ENCODE results near the gene LOXL1.
A peak's percentile ranks its signal among the peaks of the same experiment; 100 is the strongest.
"Not testable (repeated sequence)": the region's sequence is repeated elsewhere in the genome, so short reads cannot be mapped to it uniquely, and the experiment has no call there.

The LOXL1 gene

GRCh38 chr15:73955861-73956742 lies 29.8 kb downstream of the LOXL1 start:
- DNase-seq = no peak

GRCh38 chr15:73956743-73957135 lies 30.5 kb downstream of the LOXL1 start:
- no peak for DNase-seq

GRCh38 chr15:73957276-73957675 lies 31.0 kb downstream of the LOXL1 start:
- no peak for DNase-seq

DNA sequence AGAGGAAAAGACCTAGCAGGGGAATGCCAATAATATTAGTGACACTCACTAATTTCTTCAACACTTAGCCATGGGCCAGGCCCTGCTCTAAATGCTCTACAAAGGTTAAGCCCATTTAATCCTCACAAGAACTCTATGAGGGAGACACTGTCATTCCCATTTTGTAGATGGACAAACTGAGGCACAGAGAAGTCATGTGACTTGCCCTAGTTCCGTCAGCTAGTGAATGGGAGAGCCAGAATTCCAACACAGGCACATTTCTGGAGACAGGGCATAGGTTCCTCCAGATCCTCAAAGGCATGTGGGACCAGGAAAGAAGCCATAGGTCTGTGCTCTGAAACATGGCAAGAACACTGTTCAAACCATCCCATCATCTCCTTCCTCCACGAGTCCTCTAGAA lies 31.5 kb downstream of the LOXL1 start:
- DNase-seq = no peak

DNA sequence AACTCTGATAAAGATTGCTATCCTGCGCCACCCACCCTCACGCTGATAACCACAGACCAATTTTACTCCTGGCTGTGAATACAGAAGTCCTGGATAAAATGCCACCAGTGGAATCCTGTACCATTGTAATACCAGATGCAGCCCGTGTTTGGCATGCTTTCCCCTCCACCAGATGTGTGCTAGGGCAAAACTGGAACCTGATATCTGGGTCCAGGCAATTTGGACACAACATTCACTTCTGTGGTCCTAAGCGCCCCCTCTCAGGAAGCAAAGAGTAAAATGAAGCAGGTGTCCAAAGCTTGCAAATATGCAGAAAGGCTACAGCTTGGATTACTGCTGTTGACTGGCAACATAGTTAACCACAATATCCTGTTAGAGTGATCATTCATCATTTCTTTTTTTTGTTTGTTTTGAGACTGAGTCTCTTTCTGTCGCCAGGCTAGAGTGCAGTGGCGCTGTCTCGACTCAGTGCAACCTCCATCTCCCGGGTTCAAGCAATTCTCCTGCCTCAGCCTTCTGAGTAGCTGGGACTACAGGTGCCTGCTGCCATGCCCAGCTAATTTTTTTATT lies 32.8 kb downstream of the LOXL1 start:
- DNase-seq = peak; percentile 48

DNA sequence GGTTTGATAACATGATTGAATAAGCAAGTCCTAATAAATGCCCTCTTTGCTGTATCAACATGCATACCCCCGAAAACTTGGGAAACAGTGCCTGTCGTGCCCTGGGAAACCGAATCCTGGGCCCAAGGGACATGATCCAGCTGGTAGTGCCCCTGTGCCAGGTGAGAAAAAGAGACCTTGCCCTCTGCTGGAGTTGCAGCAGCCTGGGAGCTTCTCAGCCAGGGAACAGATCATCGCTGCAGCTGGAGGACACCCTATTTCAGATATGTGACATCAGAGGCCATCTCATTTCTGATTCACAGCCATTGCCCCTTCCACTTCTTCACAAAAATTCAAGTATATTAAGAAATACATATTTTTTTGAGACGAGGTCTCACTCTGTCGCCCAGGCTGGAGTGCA lies 33.5 kb downstream of the LOXL1 start:
- no peak for DNase-seq

DNA sequence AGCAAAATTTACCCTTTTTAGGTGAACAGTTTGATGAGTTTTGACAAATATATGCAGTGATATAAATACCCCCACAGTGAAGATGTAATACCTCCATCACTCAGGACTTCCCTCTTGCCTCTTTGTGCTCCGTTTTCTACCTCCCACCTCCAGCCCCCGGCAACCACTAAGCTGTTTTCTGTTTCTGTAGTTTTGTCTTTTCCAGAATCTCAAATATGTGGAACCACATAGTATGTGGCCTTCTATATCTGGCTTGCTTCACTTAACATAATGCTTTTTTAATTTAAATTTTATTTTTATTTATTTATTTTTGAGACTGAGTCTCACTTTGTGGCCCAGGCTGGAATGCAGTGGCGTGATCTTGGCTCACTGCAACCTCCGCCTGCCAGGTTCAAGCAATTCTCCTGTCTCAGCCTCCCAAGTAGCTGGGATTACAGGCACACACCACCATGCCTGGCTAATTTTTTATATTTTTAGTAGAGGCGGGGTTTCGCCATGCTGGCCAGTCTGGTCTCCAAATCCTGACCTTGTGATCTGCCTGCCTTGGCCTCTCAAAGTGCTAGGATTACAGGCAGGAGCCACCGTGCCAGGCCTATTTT lies 34.3 kb downstream of the LOXL1 start:
- DNase-seq = not testable (repeated sequence)

DNA sequence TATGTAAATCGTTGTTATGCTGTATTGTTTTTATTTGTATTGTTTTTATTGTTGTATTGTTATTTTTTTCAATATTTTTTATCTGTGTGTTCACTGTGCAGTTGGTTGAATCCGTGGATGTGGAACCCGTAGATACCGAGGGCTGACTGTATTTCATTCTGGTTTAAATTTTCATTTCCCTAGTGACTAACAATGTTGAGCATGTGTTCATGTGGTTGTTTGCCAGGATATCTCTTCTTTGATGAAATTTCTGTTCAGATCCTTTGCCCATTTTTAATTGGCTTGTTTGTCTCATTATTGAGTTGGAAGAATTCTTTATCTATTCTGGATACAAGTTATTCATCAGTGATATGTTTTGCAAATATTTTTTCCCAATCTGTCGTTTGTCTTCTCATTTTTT lies 36.2 kb downstream of the LOXL1 start:
- DNase-seq = no peak

DNA sequence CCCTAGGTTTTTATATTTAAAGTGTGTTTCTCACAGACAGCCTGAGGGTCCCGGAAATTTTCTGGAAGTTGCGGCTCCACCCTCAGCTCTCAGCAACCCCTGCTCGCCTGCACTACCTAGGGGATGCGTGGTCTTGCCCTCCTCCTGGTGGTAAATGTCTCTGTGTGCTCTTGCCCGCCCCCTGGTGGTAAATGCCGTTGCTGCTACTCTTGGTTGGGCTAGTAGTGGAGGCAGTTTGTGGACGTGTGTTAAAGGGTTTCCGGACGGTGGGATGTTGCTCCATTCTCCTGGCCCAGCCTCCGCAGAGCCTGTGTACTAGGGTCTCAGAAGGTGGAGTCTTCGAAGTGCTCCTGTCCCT lies 38.5 kb downstream of the LOXL1 start:
- peak; percentile 67 for DNase-seq

GRCh38 chr15:73965094-73965757 lies 39.0 kb downstream of the LOXL1 start:
- peak; percentile 45 for DNase-seq

DNA sequence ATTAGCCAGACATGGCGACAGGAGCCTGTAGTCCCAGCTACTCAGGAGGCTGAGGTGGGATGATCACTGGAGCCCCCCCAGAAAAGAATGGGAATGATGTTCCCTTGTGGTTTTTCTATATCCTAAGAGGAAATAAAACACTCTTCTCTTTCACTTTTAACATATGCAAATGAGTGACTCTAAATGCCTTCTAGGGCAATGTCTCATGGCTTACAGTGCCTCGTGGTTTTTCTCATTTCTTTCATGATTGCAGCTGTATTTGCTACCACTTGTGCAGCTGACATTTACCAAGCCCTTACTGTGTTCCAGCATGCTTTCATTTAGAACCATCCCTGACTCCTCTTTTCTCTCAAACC lies 39.5 kb downstream of the LOXL1 start:
- no peak for DNase-seq

DNA sequence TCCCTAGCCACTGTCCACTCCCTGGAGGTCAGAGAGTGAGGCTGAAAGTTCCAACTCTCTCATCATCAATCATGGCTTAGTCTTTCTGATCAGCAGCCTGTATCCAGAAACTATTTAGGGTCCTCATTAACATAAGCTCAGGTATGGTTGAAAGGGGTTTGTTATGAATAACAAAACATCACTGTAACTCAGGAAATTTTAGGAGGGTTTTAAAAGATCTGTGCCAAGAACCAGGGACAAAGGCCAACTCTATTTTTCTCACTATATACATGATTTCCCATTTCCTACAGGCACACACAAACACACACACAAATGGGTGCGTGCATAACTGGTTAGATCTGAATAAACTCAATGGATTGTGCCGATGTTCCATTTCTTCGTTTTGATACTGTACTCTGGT lies 42.2 kb downstream of the LOXL1 start:
- no peak for DNase-seq

- DNase-seq = no peak
Observed at GRCh38 chr15:73969151-73969759, 43.0 kb downstream of the LOXL1 start.

DNA sequence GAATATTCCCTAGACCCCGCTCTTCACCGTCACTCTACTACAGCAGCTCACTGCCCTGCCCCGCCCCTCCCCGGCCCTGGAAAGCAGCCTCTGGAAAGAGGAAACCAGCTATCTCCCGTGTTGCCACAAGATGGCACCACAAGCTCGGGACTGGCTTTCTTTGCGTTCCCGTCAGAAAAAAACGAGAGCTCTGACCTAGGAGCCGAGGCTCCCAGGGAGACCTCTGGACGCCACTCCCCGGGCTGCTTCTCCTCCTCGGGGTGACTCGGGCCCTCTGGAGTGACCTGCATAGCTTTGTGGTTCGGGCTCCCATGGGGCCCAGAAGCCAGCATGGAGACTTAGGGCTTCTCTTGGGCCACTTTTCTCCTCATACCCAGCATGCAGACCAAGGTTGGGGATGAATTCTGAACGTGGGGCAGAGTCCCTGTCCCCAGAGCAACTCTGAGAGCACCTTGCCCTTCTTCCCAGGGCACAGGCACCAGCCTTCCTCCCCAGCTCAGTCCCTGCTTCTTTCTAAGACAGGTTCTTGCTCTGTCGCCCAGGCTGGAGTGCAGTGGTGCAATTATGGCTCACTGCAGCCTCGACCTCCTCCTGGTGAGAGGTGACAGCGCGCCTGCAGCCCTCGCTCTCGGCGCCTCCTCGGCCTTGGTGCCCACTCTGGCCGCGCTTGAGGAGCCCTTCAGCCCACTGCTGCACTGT lies 46.9 kb downstream of the LOXL1 start:
- peak; percentile 86 for DNase-seq

DNA sequence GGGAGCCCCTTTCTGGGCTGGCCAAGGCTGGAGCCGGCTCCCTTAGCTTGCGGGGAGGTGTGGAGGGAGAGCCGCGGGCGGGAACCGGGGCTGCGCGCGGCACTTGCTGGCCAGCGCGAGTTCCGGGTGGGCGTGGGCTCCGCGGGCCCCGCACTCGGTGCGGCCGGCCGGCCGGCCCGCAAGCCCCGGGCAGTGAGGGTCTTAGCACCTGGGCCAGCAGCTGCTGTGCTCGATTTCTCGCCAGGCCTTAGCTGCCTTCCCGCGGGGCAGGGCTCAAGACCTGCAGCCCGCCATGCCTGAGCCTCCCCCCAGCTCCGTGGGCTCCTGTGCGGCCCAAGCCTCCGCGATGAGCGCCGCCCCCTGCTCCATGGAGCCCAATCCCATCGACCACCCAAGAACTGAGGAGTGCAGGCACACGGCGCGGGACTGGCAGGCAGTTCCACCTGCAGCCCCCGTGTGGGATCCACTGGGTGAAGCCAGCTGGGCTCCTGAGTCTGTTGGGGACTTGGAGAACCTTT lies 47.5 kb downstream of the LOXL1 start:
- not testable (repeated sequence) for DNase-seq

- DNase-seq = peak; percentile 40
Observed at GRCh38 chr15:73975440-73976125, 49.3 kb downstream of the LOXL1 start.

- no peak for DNase-seq
Observed at GRCh38 chr15:73978896-73979295, 52.6 kb downstream of the LOXL1 start.

DNA sequence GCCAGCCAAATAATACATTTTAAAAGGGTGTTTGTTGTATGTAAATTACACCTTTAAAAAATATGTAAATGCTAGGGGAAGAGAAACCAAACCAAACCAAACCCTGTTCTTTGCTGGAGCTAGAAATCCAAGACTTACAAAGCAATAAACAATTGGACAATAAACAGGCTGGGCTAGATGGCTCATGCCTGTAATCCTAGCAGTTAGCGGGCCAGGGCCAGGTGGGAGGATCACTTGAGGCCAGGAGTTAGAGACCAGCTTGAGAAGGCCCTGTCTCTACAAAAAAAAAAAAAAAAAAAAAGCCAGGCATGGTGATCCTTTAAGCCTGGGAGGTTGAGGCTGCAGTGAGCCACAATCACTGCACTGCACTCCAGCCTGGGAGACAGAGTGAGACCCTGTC lies 53.4 kb downstream of the LOXL1 start:
- DNase-seq = no peak

GRCh38 chr15:73981761-73982221 lies 55.5 kb downstream of the LOXL1 start:
- no peak for DNase-seq

DNA sequence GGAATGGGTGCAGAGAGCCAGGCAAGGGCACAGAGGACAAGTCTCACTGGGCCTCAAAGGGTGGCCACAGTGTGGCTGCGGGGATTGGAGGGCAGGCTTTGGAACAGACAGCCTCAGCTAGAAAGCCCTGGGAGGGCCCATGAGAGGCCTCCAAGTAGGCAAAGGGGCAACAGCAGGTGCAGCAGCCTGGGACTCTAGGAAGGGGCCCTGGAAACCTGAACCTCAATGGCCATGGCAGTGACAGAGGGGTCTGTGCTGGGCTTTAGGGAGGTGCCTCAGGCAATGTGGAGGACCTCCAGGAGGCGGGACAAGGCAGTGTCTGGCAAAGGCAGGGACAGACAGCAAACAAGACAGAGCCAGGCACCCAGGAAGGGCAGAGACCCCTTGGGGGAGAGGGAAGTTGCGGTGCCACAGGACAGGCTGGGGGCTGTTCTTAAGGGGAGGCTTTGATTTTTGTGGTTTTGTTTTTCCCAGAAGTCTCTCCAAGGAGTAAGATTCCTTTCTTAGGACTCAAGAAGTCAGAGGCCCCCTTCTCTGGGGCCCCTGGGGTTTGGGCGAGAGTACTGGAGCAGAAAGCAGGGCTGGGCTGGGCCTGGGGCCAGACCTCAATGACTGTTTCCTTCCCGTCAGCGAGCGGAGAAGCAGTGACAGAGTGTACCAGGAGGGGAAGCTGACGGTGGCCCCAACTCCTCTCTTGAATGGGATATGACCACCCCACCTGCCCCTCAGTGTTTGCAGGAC lies 56.1 kb downstream of the LOXL1 start:
- no peak for DNase-seq

DNA sequence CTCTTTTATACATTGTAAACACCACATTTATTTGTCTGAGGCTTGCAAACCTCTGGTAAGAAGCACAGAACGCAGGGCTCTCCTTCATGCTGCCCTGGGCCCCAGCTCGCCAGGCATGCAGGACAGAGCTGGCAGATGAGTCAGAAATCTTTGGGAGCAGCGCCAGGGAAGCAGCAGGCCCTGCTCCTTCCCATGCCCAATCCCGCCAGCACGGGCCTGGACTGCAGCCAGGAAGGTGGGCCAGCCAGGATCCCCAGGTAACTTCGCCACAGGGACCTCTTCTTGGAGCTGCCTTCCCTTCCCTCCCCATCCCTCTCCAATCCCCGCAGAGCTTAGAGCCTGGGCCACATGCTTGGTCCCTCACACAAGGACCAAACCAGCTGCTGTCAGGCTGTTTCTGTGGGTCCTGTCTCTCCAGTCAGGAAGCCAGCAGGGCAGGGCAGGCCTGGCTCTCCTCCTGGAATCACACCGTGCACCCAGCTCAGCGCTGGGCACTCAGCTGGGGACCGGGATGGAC lies 57.0 kb downstream of the LOXL1 start:
- peak; percentile 37 for DNase-seq
